Natural killer cell treated with Interleukin-12 subunit alpha and Interleukin-12 subunit beta and Interleukin-15 and Interleukin-18, amount 100 ng/mL, for 72 hours (primary cell): Measurements from ENCODE around the gene TAS2R30. TPM values are rescaled to one million over a fixed set of nuclear protein-coding genes. Genes with fewer than 3 reads are reported as not detected.

Experiments used
- ATAC-seq, 2 donors: fragments of 150-1000 bp; cut with Tn5 transposase in 1 of 2; sonication (Bioruptor Pico), chemical (Tn5 transposase) in 1 of 2; 2 replicates each; pipeline ENCODE4 v1.10.0; 2021
- DNase-seq: peaks from one replicate; pipeline ENCODE4 v3.0.0; 2022; ENCODE audit warnings: low spot score
- H3K27ac Mint-ChIP-seq, 2 donors: 1 replicate in 1 of 2; 2 replicates in 1 of 2; pipeline ENCODE4 v1.8.0; 2022; ENCODE audit warnings: mixed read lengths in 2 of 2, mild to moderate bottlenecking in 1 of 2, moderate library complexity in 1 of 2
- H3K27me3 Mint-ChIP-seq, 2 donors: 1 replicate in 1 of 2; 2 replicates in 1 of 2; pipeline ENCODE4 v1.8.0; 2022; ENCODE audit warnings: mixed read lengths in 2 of 2
- H3K36me3 Mint-ChIP-seq: one replicate; pipeline ENCODE4 v1.8.0; 2022; ENCODE audit warnings: mixed read lengths
- H3K4me1 Mint-ChIP-seq, 2 donors: 1 replicate in 1 of 2; 2 replicates in 1 of 2; pipeline ENCODE4 v1.8.0; 2022; ENCODE audit warnings: low read depth in 2 of 2, mixed read lengths in 2 of 2, mild to moderate bottlenecking in 1 of 2
- H3K4me3 Mint-ChIP-seq: one replicate; pipeline ENCODE4 v1.8.0; 2022; ENCODE audit warnings: mixed read lengths
- H3K9me3 Mint-ChIP-seq: 2 replicates; pipeline ENCODE4 v1.8.0; 2022; ENCODE audit warnings: mixed read lengths
- total RNA-seq, 2 donors: library from RNA; stranded (reverse); gene quantifications; one replicate each; pipeline ENCODE4 v1.2.3, GENCODE V29; 2022

The TAS2R30 gene, protein sequence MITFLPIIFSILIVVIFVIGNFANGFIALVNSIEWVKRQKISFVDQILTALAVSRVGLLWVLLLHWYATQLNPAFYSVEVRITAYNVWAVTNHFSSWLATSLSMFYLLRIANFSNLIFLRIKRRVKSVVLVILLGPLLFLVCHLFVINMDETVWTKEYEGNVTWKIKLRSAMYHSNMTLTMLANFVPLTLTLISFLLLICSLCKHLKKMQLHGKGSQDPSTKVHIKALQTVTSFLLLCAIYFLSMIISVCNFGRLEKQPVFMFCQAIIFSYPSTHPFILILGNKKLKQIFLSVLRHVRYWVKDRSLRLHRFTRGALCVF
- total RNA-seq = 1 to 10 TPM; 3.6 to 8.7 TPM

DNA sequence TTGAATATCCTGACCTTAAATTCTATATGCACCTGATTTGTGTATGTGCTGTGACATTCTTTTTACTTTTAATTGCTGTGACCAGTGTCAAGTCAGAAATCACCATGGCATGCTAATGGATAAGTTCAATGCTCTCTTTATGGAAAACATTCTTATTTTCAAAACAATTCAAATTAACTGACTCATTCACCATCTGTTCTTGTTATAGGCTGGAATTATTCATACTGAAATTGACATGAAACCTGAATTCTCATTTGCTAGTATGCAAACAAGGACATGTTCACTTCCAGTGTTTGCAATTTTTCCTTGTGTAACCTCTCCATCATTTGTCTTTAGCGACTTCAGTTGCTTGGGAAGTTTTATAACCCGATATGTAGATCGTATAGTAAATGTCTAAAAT lies at the start of gene TAS2R30:
Gene TAS2R30, minus strand, starts transcription at position 340 of the 400 bp plus-strand sequence. CDS start 400 bp downstream, outside the sequence.
- no peak within 1 kb of the TSS for H3K4me3 Mint-ChIP-seq
- no peaks in the 10 kb centered on the region for H3K27me3 Mint-ChIP-seq
- DNase-seq (no peak), ATAC-seq (no peak)
- no peaks in the 10 kb centered on the region for H3K36me3 Mint-ChIP-seq
- no peak within 1 kb of the TSS for H3K27ac Mint-ChIP-seq
- H3K9me3 Mint-ChIP-seq = no peaks in the 10 kb centered on the region
- peaks cover 18 to 28% of the 10 kb centered on the region in 2 donors for H3K4me1 Mint-ChIP-seq

DNA sequence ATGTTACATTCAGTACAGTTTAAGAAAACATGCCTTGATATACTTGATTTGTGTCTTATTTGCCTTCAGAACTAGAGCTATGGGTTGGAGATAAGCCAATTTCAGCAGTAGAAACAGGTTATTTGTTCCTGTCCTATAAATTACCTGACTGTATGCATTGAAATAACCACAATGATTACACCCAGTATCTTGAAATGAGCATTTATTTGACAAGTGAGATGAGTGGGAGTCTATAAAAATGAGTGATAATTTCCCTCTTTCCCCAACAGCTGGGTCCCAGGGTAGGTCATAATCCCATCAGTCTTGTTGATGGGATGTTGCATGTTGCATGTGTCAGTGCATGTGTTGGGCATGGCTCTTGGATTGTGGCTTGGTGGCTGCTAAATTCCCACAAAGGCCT lies 48.6 kb upstream of the TAS2R30 start:
- no peak for DNase-seq
- Mint-ChIP-seq H3K9me3 (no peaks in the 10 kb centered on the region), H3K4me3 (no peak overlapping the region), H3K4me1 (peaks cover 0 to 7% of the 10 kb centered on the region in 2 donors), H3K27me3 (no peaks in the 10 kb centered on the region), H3K27ac (no peak overlapping the region), H3K36me3 (no peaks in the 10 kb centered on the region)
- ATAC-seq = no peak

DNA sequence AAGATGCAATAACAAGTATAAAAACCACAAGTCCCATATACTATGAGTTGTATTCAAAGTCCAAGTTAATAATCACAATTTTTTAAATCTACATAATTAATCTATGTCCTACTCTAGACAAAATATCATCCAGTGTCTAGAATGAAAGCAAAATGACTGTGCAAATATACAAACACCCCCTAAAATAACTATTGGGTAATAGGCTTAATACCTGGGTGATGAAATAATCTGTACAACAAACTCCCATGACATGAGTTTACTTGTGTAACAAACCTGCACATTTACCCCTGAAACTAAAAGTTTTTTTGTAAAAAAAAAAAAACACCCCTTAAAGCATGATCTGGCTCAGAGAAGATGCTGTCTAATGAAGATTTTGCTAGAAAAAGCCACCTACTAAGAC lies 48.1 kb upstream of the TAS2R30 start:
- ATAC-seq = no peak
- peaks cover 0 to 7% of the 10 kb centered on the region in 2 donors for H3K4me1 Mint-ChIP-seq
- H3K36me3 Mint-ChIP-seq = no peaks in the 10 kb centered on the region
- H3K4me3 Mint-ChIP-seq = no peak overlapping the region
- H3K9me3 Mint-ChIP-seq = no peaks in the 10 kb centered on the region
- no peaks in the 10 kb centered on the region for H3K27me3 Mint-ChIP-seq
- H3K27ac Mint-ChIP-seq = no peak overlapping the region
- no peak for DNase-seq

DNA sequence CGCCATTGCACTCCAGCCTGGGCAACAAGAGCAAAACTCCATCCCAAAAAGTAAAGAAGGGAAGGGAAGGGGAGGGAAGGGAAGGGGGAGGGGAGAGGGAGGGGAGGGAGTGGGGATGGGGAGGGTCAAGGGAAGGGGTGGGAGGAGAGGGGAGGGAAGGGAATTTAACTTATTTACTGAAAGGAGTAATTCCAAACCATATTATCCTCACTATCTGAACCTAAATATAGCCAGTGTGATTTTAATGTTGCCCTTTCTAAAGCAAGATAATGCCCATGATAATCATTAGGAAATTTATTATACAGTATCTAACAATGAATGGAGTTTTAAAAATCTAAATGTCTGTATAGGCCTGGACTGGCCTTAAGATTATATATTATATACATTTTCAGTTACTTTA lies 43.8 kb upstream of the TAS2R30 start:
- peaks cover 14% of the 10 kb centered on the region for H3K36me3 Mint-ChIP-seq
- no peak overlapping the region for H3K4me3 Mint-ChIP-seq
- DNase-seq (no peak), ATAC-seq (no peak)
- H3K27me3 Mint-ChIP-seq = no peaks in the 10 kb centered on the region
- H3K27ac Mint-ChIP-seq = no peak overlapping the region
- peaks cover 14 to 18% of the 10 kb centered on the region in 2 donors for H3K4me1 Mint-ChIP-seq
- no peaks in the 10 kb centered on the region for H3K9me3 Mint-ChIP-seq

DNA sequence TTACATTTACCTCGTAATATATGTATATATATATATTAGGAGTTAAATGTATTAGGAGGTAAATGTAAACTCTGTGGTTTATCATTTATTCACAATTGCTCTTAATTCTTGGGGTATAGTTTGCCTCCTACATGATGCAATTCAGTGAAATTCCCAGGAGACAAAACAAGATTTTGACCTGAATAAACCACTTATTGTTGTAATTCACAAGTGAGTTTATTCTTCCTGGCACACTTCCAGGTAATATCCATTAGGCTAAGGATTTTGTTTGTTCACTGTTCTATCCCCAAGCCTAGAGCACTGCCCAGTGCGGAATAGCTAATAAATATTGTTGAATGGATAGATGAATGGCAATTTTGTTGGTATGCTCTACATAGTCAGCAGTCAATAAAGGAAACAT lies 39.6 kb upstream of the TAS2R30 start:
- H3K36me3 Mint-ChIP-seq = peaks cover 33% of the 10 kb centered on the region
- ATAC-seq (no peak), DNase-seq (no peak)
- H3K4me3 Mint-ChIP-seq = no peak overlapping the region
- no peaks in the 10 kb centered on the region for H3K9me3 Mint-ChIP-seq
- H3K27me3 Mint-ChIP-seq = no peaks in the 10 kb centered on the region
- H3K27ac Mint-ChIP-seq = no peak overlapping the region
- H3K4me1 Mint-ChIP-seq = peaks cover 39 to 44% of the 10 kb centered on the region in 2 donors

DNA sequence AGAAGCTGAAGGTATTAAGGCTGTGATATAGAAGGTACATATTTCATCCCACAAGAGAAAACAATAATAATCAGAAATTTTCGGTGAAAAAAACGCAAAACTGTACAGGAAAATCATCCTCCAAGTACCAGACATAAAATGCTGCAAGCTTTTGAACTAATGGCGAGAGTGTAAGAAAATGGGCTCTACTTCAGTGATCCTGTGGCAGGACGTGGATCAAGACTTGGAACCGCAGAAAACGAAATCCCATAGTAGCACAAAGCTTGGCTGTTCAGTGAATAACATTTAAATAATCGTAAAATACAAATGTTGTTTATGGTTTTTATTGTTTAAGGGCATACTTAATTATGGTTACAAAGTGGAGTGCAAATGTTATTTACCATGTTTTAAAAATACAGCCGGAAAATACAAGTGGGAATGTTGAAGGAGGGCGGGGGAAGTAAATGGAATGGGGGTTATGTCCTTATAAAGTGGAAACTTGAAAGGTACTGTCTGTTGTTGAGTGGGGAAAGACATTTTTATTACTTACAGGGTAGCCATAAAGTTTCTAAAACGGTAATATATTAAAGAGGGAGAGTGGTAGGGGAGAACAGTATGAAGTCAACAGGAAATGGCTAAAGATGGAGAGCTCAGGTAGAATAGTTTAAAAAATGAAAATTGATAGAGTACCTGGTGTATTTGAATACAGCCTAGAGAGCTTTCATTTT lies 37.7 kb upstream of the TAS2R30 start:
- ATAC-seq = no peak
- H3K9me3 Mint-ChIP-seq = no peaks in the 10 kb centered on the region
- peaks cover 44 to 56% of the 10 kb centered on the region in 2 donors for H3K4me1 Mint-ChIP-seq

DNA sequence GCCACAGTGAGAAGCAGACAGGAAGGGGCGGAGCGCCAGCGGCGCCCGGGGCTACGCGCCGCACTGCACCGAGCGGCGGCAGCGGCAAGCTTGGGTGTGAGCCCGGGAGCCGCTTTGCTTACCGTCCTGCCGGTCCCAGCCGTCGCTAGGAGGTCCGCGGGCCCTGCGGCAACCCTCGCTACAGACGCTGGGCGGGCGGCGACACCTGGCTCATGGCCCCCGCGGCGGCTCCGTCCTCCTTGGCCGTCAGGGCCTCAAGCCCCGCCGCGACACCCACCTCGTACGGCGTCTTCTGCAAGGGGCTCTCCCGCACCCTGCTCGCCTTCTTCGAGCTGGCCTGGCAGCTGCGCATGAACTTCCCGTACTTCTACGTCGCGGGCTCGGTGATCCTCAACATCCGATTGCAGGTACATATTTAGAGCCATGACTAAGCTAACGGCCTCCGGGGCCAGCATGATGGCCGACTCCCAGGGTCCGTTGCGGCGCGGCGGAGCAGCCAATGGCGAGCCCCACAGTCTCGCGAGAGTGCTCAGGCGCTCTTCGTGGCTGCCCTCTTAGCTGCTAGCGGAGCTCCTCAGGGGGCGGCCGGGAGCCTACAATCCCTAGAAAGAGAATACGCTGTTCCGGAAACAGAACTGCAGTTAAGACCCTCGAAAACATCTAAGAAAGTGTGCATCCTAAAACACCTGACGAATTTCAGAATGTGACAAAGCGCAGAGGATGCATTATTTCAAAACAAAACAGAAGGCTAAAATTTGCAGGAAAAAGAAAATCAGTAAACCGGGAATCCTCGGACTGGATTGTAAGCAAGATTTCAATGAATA lies 36.9 kb upstream of the TAS2R30 start, which contains the start of gene SMIM10L1:
Gene SMIM10L1, plus strand, starts transcription at position 50 of the 824 bp plus-strand sequence. Its CDS starts 163 bp downstream, at position 213.
- H3K36me3 Mint-ChIP-seq = peaks cover 36% of the 10 kb centered on the region
- H3K4me1 Mint-ChIP-seq = peaks cover 46 to 57% of the 10 kb centered on the region in 2 donors
- H3K4me3 Mint-ChIP-seq = peak within 1 kb of the TSS; percentile 98
- no peaks in the 10 kb centered on the region for H3K27me3 Mint-ChIP-seq
- peak; percentile 99 for ATAC-seq
- no peaks in the 10 kb centered on the region for H3K9me3 Mint-ChIP-seq
- H3K27ac Mint-ChIP-seq = peak within 1 kb of the TSS; percentile 97 to 99
- DNase-seq = peak; percentile 93

More for the DNA sequence above, 37.7 kb upstream of the TAS2R30 start:
- H3K36me3 Mint-ChIP-seq = peaks cover 40% of the 10 kb centered on the region
- peak overlapping the region; percentile 97 to 99 for H3K27ac Mint-ChIP-seq
- DNase-seq = no peak
- H3K4me3 Mint-ChIP-seq = peak overlapping the region; percentile 98
- H3K27me3 Mint-ChIP-seq = no peaks in the 10 kb centered on the region

DNA sequence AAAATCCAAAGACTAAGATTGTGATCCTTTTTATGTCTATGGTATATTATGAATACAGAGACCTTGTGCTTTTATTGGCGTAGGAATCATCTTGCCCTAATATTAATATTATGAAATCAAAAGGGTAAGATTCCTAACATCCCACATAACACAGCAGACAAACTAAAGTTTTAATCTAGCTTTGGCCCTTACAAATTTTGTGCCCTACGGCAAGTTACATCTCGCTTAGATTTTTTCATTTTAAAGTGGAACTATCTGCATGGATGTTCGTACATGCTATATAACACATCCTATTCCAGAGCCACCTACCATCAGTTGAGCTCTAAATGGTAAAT lies 36.3 kb upstream of the TAS2R30 start:
- Mint-ChIP-seq H3K36me3 (peaks cover 32% of the 10 kb centered on the region), H3K4me3 (peak overlapping the region; percentile 98), H3K27ac (peak overlapping the region; percentile 97 to 99), H3K9me3 (no peaks in the 10 kb centered on the region), H3K4me1 (peaks cover 47 to 59% of the 10 kb centered on the region in 2 donors), H3K27me3 (no peaks in the 10 kb centered on the region)
- DNase-seq = no peak
- ATAC-seq = no peak

DNA sequence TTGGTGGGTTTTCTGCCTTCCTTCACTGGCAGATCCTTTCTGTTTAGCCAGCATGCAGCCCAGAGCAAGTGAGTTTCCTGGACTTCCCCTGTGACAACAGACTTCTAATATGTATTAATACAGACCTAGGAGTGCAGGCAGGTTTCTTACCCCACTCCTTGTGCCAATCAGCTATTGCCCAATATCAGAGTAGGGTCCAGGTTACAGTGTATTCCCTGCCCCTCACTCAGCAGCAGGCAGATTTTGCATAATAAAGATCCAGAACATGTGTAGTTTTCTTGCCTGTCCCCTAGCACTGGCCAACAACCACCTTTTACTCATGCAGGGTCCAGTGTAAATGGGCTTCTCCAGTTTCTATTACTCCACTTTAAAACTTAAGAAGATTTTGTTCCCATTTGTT lies 31.9 kb upstream of the TAS2R30 start:
- ATAC-seq (no peak), DNase-seq (no peak)
- no peaks in the 10 kb centered on the region for H3K27me3 Mint-ChIP-seq
- H3K4me3 Mint-ChIP-seq = no peak overlapping the region
- peaks cover 55 to 58% of the 10 kb centered on the region in 2 donors for H3K4me1 Mint-ChIP-seq
- H3K27ac Mint-ChIP-seq = peak overlapping the region in 1 of 2 donors; percentile 29
- no peaks in the 10 kb centered on the region for H3K9me3 Mint-ChIP-seq
- H3K36me3 Mint-ChIP-seq = peaks cover 18% of the 10 kb centered on the region

DNA sequence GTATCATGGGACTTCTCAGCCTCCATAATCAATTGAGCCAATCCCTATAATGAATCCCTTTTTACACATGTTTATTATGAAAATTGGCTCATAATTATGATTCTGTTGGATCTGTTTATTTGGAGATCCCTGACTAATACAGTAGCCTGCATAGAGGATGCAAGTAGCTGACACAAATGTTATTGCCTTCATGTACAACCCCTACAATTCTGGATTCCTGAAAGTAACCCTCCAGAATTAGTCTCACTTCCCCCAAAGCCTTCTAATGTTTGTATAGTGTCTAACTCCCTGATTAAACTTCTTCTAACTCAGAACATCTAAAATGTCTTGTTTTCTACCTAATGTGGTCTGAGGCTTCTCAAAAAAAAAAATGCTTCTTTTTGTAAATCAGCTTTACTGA lies 29.9 kb upstream of the TAS2R30 start:
- Mint-ChIP-seq H3K4me3 (no peak overlapping the region), H3K4me1 (peaks cover 52 to 56% of the 10 kb centered on the region in 2 donors), H3K27ac (no peak overlapping the region), H3K27me3 (no peaks in the 10 kb centered on the region), H3K36me3 (peaks cover 14% of the 10 kb centered on the region), H3K9me3 (no peaks in the 10 kb centered on the region)
- ATAC-seq = no peak
- no peak for DNase-seq

DNA sequence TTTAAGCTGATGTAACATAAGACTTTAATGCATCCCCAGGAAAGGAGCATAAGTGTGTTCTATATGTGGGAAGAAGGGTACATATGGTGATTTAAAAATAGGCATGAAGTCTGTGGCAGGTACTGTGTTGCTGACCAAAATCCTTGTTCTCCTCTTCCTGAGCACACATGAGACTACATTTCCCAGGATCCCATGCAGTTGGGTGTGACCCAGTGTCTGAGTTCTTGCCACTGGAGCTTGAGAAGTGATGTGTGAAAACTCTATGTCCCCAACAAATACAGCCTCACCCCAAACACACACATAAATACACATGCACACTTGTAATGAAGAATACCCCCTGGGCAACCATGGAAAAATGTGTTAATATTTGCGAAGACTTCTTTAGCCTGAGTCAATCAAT lies 28.1 kb upstream of the TAS2R30 start:
- Mint-ChIP-seq H3K4me3 (no peak overlapping the region), H3K27me3 (no peaks in the 10 kb centered on the region), H3K27ac (no peak overlapping the region), H3K4me1 (peaks cover 42 to 48% of the 10 kb centered on the region in 2 donors), H3K36me3 (peaks cover 8% of the 10 kb centered on the region), H3K9me3 (no peaks in the 10 kb centered on the region)
- DNase-seq (no peak), ATAC-seq (no peak)

DNA sequence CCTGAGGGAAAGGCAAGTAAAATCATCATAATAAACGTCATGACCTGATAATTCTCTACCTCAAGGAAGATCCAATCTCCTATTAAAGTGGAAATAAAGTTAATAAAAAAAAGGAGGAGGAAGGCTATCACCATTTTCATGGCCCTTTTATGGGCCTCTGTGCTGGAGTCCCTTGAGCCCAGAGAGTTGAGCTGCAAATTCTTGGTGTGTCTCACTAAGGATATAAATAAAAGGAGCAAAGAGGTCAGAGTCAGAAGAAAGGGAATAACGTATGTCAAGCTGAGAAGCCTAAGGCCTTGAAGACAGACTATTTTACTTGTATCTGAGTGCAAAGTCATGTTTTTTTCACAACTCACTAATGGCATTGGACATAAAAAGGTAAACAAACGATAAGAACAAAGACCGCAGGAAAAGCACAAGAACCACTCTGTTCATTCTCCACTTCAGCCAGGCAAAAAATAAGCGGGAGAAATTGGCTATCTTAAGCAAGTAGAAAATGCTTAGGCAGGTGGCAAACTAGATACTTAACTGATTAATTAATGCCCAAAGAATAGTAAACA lies 24.5 kb upstream of the TAS2R30 start:
- peaks cover 4% of the 10 kb centered on the region for H3K9me3 Mint-ChIP-seq
- H3K27me3 Mint-ChIP-seq = no peaks in the 10 kb centered on the region
- ATAC-seq (no peak), DNase-seq (no peak)
- H3K27ac Mint-ChIP-seq = no peak overlapping the region
- peaks cover 32 to 36% of the 10 kb centered on the region in 2 donors for H3K4me1 Mint-ChIP-seq
- H3K4me3 Mint-ChIP-seq = no peak overlapping the region
- peaks cover 22% of the 10 kb centered on the region for H3K36me3 Mint-ChIP-seq

DNA sequence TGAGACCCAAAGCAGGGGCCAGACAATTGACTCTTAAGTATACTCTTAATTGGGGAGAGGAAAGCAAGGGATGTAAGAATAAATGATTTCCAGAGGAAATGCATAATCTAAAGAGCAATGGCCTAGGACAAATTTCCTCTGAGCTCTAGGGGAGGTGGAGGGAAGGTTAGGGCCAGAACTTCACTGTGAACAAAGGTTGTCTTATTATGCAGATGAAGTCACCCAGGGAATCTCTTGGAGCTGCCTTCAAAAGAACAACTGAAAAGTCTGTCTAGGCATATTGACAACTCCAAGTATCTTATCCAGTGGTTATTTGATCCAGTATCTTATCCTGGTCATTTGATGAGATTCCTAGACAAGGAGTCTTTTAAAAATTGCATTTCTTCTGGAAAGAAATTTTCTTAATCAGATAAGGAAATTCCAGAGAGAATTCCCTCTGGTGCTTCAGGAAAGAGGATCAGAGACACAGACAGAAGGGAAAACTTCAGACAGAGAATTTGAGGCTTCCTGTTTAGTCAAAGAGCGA lies 20.0 kb upstream of the TAS2R30 start:
- peaks cover 4% of the 10 kb centered on the region for H3K9me3 Mint-ChIP-seq
- H3K27me3 Mint-ChIP-seq = no peaks in the 10 kb centered on the region
- H3K27ac Mint-ChIP-seq = no peak overlapping the region
- peaks cover 26% of the 10 kb centered on the region for H3K36me3 Mint-ChIP-seq
- ATAC-seq (no peak), DNase-seq (no peak)
- H3K4me1 Mint-ChIP-seq = peaks cover 28 to 31% of the 10 kb centered on the region in 2 donors
- no peak overlapping the region for H3K4me3 Mint-ChIP-seq
